ENCODE measurements around the gene PCCB.
A peak's percentile ranks its signal among the peaks of the same experiment; 100 is the strongest.
"Not testable (repeated sequence)": the region's sequence is repeated elsewhere in the genome, so short reads cannot be mapped to it uniquely, and the experiment has no call there.

Gene PCCB

GRCh38 chr3:136329593-136329992, 79.5 kb downstream of the PCCB start:
- DNase-seq: no peak

DNA sequence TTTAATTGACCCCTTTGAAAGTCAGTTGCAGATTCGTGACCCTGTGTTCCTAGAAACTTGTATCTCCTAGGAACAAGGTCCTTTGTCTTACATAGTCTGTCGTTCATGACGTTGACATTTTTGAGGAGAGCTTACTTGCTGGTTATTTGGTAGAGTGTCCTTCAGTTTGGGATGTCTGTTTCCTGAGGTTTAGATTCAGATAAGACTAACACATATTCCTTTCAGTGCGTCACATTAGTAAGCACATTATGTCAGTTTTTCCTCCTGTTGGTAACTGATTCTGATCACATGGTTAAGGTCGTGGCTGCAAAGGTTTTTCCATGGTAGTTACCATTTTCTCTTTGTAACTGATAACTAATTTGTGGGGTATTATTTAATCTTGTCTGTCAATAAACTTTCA, 80.8 kb downstream of the PCCB start:
- no peak for DNase-seq

DNA sequence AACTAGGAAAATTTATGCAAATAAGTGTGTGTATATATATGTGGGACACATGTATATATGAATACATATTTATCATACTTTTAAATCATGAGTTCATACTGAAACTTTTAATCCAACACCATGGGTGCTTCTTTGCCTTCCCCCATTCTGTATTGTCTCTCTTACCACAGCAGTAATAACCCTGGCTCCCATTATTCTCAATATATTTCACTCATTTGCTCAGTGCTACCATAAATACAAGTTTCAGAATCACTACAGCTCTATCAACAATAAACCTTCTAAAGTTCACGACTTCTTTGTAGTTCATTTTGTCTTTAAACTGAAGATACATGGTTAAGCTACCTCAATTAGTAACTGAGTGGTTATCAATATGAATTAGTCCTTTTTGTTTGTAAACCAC, 82.2 kb downstream of the PCCB start:
- DNase-seq: no peak

- DNase-seq: no peak
Observed at GRCh38 chr3:136332776-136333175, 82.6 kb downstream of the PCCB start.

DNA sequence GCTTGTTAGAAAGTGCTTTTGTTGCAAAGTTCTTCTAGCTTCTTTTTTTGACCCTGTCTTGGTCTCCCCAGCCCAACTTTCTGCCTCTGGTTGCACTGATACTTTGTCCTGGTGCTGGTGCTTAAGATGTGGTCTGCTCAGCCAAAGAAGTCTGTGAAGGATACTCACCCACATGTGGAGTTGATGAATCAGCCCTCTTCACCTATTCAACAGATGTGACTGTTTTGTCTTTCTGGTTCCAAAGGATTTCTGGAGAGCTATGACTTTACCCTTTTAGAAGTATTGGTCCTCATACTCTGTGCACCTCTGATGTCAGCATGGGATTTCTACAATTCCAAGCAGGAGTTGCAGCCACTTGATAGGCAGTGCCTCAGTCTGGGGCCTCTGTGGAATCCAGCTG, 84.1 kb downstream of the PCCB start:
- no peak for DNase-seq

DNA sequence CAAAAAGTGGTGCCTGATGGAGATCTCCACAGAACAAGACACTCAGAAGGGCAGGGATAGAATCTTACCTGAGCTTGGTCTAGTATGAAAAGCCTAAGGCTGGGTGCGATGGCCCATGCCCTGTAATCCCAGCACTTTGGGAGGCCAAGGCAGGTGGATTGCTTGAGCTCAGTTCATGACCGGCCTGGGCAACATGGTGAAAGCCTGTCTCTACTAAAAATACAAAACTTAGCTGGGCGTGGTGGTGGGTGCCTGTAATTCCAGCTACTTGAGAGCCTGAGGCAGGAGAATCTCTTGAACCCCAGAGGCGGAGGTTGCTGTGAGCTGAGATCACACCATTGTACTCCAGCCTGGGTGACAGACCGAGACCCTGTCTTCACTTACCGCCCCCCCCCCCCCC, 84.6 kb downstream of the PCCB start:
- DNase-seq: not testable (repeated sequence)

GRCh38 chr3:136336329-136337100, 86.4 kb downstream of the PCCB start:
- no peak for DNase-seq

DNA sequence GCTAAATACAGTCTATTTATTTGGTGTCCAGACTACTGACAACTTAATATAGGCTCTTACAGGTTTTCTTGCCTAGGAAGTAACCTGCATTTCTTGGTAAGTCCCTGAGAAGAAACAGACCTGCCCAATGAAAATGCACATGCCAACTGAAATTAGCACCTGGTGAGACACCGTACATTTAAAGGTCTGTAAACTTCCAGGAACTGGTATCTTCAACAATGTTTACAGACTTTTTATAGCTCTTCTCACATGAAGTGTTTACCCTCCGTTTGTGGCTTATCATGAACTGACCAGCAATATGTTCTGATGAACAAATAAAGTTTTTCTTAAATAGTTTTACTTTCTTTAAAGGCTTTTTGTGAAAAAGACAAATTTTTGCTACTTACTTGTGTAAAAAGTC, 93.3 kb downstream of the PCCB start:
- DNase-seq: no peak

DNA sequence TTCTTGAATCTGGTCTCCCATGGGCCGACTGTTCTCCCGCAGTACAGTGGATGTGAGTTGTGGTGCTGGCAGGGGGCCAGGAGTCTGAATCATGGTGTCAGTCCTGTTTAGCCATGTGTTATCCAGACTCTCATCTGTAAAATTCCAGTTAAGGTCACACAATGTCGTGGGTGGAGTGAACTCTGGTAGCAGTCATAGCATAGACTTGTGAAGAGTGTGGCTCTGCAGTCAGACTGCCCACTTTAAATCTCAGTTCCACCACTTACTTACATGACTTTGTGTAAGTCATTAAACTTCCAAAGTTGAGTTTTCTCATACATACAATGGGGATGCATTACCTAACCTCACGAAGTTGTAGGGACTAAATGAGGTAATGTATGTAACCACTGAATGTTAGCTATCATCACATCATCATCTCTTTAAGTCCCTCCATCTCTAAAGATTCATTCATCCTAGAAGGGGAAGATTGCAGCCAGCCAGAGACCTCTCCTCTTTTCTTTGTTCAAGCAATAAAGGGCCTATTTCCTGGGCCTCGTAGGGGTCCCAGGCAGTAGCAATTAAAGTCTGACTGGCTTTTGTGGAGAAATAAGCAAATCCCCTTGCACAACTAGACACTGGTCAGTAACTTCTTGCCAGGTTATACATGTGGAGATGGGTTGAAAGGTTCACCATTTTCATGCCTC, 93.9 kb downstream of the PCCB start:
- DNase-seq: peak; percentile 26

DNA sequence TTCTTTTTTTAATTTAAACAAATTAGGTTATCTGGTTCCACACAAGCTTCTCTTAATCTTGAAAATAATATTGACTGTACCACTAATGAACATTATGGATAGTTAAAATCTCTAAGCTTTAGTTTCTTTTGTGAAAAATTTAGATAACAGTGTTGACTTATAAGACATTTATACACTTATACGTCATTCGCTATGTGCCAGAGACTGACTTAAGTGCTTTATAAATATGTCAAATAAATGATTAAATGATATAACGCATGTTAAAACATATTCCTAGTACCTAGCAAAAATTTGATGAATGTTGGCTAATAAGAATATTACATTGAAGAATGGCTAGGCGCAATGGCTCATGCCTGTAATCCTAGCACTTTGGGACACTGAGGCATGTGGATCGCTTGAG, 96.3 kb downstream of the PCCB start:
- DNase-seq: no peak

DNA sequence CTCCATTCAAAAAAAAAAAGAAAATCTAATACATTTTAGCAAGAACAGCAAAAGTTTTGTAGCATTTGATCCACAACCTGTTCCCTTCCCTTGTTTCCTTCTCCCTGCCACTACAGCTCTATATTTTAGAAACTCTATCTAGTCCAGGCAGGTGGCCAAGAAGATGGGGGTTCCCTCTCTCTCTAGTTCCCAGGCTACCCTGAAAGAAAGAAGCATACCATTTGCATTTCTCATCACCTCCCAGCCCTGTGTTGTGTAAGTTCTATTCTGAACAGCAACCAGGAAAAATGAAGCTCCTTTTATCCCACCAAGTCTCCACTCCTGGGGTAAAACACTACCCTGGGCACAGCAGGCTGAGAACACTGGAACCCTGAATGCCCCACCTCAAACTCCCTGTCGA, 100.0 kb downstream of the PCCB start:
- DNase-seq: no peak

- DNase-seq: no peak
Observed at GRCh38 chr3:136350557-136350956, 100.4 kb downstream of the PCCB start.

DNA sequence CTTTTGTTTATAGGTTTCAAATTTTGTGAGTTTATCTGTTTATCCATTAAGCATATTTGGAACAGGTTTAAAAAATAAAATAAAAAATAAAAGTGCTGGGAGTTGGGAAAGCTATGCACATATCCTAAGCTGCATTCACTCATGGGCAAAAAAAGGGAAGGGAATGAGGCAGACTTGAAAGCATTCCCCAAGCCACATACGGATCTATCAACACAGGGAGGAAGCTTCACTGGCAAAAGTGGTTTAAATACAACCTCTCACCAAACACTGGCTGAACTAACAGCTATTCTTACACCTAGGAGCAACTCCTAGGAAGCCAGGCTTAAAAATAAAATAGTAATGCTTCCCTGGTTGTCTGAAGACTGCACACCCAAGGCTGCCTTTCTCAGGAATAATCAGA, 101.2 kb downstream of the PCCB start:
- DNase-seq: no peak

GRCh38 chr3:136351905-136352304, 101.8 kb downstream of the PCCB start:
- DNase-seq: no peak

- peak; percentile 18 for DNase-seq
Observed at GRCh38 chr3:136353461-136353860, 103.3 kb downstream of the PCCB start.

GRCh38 chr3:136366289-136366688, 116.1 kb downstream of the PCCB start:
- DNase-seq: no peak

DNA sequence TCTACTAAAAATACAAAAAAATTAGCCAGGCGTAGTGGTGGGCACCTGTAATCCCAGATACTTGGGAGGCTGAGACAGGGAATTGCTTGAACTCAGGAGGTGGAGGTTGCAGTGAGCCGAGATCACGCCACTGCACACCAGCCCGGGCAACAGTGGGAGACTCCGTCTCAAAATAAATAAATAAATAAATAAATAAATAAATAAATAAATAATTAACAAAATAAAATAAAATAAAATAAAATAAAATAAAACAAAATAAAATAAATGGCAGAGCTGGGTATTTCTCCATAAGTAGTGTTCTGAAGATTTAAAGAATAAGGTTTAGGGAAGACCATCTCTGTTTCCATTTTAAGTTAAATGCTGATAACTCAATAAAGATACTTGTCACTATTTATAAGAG, 125.7 kb downstream of the PCCB start:
- not testable (repeated sequence) for DNase-seq

DNA sequence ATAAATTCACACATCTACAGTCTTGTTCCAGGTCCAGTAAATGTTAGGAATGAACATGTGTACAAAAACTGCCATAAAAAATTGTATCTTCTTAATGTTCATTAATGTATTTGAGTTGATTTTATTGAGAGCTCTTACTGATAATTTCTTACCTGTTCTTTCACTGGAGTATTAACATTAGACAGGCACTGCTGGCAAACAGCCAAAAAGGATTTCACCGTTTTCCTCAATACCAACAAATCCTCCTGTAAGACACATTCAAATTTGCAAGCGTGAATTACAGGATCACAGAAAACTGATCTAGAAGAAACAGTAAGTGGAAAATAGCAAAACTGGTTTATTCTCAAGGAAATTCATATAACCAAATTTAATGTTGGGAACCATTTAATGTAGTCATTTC, 127.4 kb downstream of the PCCB start:
- no peak for DNase-seq

DNA sequence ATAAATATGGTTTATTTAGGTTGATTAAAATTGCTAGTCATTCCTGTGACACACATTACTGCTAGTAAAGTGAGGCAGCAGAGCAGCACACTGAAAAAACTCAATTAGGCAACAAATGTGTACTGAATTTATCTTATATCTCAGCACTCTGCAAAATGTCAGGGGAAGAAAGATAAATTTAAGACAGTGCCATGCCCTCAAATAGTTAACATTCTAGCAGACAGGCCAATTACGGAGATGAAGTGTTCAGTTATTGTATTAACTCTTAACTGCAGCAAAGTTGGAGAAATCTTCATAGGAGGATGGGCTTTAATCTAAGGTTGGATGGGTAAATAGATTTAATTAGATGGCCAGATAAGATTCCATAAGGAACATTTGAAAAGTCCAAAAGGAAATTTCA, 127.9 kb downstream of the PCCB start:
- no peak for DNase-seq

Measured in NCI-H146 (cell line).